SU-DHL-6 (cell line): ENCODE measurements around the gene NPB.
A peak's percentile ranks its signal among the peaks of the same experiment; 100 is the strongest.
"Not testable (repeated sequence)": the region's sequence is repeated elsewhere in the genome, so short reads cannot be mapped to it uniquely, and the experiment has no call there.

ENCODE experiments used
- H2AFZ ChIP-seq: fragments of 200-600 bp; sonication (generic); 2 replicates; pipeline ENCODE4 v1.6.1; 2014; ENCODE audit warnings: low read depth, mild to moderate bottlenecking, moderate library complexity, mixed read lengths, antibody characterized with exemption, low read length; ENCODE audit not compliant: severe bottlenecking
- H3F3A ChIP-seq: fragments of 200-600 bp; shearing (Covaris generic); 2 replicates; pipeline ENCODE4 v1.6.0; 2016; ENCODE audit warnings: antibody characterized with exemption, mild to moderate bottlenecking; ENCODE audit not compliant: insufficient read depth
- H3K27ac ChIP-seq: fragments of 200-600 bp; sonication (generic); 2 replicates; pipeline ENCODE4 v1.5.1; 2016; ENCODE audit warnings: low read depth, mild to moderate bottlenecking, low read length, moderate library complexity, mixed read lengths
- H3K27me3 ChIP-seq: fragments of 200-600 bp; sonication (generic), shearing (Covaris generic); 2 replicates; pipeline ENCODE4 v1.6.0; 2014; ENCODE audit warnings: mild to moderate bottlenecking, low read length
- H3K36me3 ChIP-seq: fragments of 200-600 bp; sonication (generic); 2 replicates; pipeline ENCODE4 v1.6.1; 2014; ENCODE audit warnings: mild to moderate bottlenecking, low read length, mixed read lengths
- H3K4me2 ChIP-seq: fragments of 300-600, 200-600 bp; shearing (Covaris generic), sonication (generic); 2 replicates; pipeline ENCODE4 v1.6.0; 2014; ENCODE audit warnings: low read length, low read depth, mild to moderate bottlenecking; ENCODE audit not compliant: poor library complexity, severe bottlenecking
- H3K4me3 ChIP-seq: fragments of 200-600 bp; sonication (generic); 2 replicates; pipeline ENCODE4 v1.5.1; 2014; ENCODE audit warnings: antibody characterized with exemption, low read length, mild to moderate bottlenecking, mixed read lengths; ENCODE audit not compliant: insufficient read depth, poor library complexity, severe bottlenecking
- H3K79me2 ChIP-seq: fragments of 200-600 bp; sonication (generic); 2 replicates; pipeline ENCODE4 v1.6.1; 2014; ENCODE audit warnings: mild to moderate bottlenecking, low read length, moderate library complexity; ENCODE audit not compliant: insufficient read depth
- H3K9ac ChIP-seq: fragments of 200-600 bp; sonication (generic); 2 replicates; pipeline ENCODE4 v1.7.0; 2014; ENCODE audit warnings: mild to moderate bottlenecking, low read length
- H3K9me2 ChIP-seq: fragments of 200-600 bp; sonication (generic); replicated peaks from 2 replicates; pipeline ENCODE4 v1.6.1; 2014; ENCODE audit warnings: low read length; ENCODE audit not compliant: insufficient read depth
- H3K9me3 ChIP-seq: fragments of 200-600 bp; sonication (generic); 2 replicates; pipeline ENCODE4 v1.6.1; 2014; ENCODE audit warnings: low read length, mixed read lengths; ENCODE audit not compliant: insufficient read depth
- H4K20me1 ChIP-seq: fragments of 200-600 bp; sonication (generic); 2 replicates; pipeline ENCODE4 v1.6.1; 2014; ENCODE audit warnings: low read depth, mild to moderate bottlenecking, antibody characterized with exemption, low read length, moderate library complexity, mixed read lengths
- EZH2phosphoT487 ChIP-seq: fragments of 200-600 bp; sonication (generic), shearing (Covaris generic); conservative IDR thresholded peaks from 2 replicates; pipeline ENCODE4 v1.6.1; 2018; ENCODE audit warnings: mild to moderate bottlenecking, antibody characterized with exemption, low read length, moderate library complexity, mixed read lengths
- TF ChIP-seq, protein P1 (sequence below): fragments of 200-600 bp; sonication (generic); IDR thresholded peaks from one replicate; pipeline ENCODE4 v1.5.1; 2017; ENCODE audit warnings: antibody characterized with exemption, mild to moderate bottlenecking, low read length, moderate library complexity; ENCODE audit not compliant: insufficient read depth, poor library complexity, severe bottlenecking

NPB gene

DNA sequence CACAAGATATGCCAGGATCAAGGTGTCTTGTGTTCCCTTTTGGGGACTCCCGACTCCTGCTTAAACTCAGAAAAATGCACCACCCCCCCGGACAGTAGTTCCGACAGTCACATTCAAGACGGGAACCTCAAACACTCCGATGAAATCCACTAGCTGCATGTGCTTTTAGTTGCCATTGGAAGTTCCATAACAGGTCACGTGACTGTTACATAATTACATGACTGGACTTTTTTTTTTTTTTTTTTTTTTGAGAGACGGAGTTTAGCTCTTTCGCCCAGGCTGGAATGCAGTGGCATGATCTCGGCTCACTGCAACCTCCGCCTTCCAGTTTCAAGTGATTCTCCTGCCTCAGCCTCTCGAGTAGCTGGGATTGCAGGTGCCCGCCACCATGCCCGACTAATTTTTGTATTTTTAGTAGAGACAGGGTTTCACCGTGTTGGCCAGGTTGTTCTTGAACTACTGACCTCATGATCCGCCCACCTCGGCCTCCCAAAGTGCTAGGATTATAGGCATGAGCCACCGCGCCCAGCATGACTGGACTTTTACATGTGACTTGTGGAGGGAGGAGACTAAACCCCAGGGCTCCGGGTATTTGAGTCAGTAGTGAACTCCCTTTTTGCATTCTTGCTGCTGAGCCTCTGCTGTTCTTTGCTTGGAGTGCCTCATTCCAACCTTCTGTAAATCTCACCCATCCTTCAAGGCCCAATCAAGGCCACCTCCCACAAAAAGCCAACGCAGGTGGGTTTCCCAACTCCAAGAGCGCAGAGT is 14.4 kb downstream of the NPB start:
- no peaks in the 10 kb centered on the region for H3K9me3 ChIP-seq
- no peaks in the 10 kb centered on the region for H3K9me2 ChIP-seq
- H3K27me3 ChIP-seq: no peaks in the 10 kb centered on the region
- H2AFZ ChIP-seq: no peak overlapping the region
- TF ChIP-seq, protein P1, sequence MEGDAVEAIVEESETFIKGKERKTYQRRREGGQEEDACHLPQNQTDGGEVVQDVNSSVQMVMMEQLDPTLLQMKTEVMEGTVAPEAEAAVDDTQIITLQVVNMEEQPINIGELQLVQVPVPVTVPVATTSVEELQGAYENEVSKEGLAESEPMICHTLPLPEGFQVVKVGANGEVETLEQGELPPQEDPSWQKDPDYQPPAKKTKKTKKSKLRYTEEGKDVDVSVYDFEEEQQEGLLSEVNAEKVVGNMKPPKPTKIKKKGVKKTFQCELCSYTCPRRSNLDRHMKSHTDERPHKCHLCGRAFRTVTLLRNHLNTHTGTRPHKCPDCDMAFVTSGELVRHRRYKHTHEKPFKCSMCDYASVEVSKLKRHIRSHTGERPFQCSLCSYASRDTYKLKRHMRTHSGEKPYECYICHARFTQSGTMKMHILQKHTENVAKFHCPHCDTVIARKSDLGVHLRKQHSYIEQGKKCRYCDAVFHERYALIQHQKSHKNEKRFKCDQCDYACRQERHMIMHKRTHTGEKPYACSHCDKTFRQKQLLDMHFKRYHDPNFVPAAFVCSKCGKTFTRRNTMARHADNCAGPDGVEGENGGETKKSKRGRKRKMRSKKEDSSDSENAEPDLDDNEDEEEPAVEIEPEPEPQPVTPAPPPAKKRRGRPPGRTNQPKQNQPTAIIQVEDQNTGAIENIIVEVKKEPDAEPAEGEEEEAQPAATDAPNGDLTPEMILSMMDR: no peak
- TF ChIP-seq EZH2phosphoT487: no peak
- H3F3A ChIP-seq: peaks cover 5% of the 10 kb centered on the region; the same call in 1 of the 2 replicates
- peak overlapping the region; percentile 92 for H3K9ac ChIP-seq
- H4K20me1 ChIP-seq: no peaks in the 10 kb centered on the region
- H3K4me2 ChIP-seq: peak overlapping the region; percentile 93
- H3K79me2 ChIP-seq: peaks cover 46% of the 10 kb centered on the region
- H3K27ac ChIP-seq: peak overlapping the region; percentile 54; the same call in 1 of the 2 replicates
- H3K4me3 ChIP-seq: peak overlapping the region; percentile 85
- H3K36me3 ChIP-seq: no peaks in the 10 kb centered on the region

- no peak within 1 kb of the TSS for H2AFZ ChIP-seq
- H3K27ac ChIP-seq: peak within 1 kb of the TSS; percentile 54
- no peaks in the 10 kb centered on the region for H3F3A ChIP-seq
- TF ChIP-seq EZH2phosphoT487: no peak
- TF ChIP-seq, protein P1: no peak
- no peaks in the 10 kb centered on the region for H3K9me2 ChIP-seq
- H3K36me3 ChIP-seq: no peaks in the 10 kb centered on the region
- H3K4me3 ChIP-seq: peak within 1 kb of the TSS; percentile 85
- no peaks in the 10 kb centered on the region for H3K9me3 ChIP-seq
- H3K27me3 ChIP-seq: no peaks in the 10 kb centered on the region
- peak within 1 kb of the TSS; percentile 92 for H3K9ac ChIP-seq
- H4K20me1 ChIP-seq: no peaks in the 10 kb centered on the region
- peak within 1 kb of the TSS; percentile 93 for H3K4me2 ChIP-seq
- H3K79me2 ChIP-seq: peaks cover 54% of the 10 kb centered on the region
These were observed 15.7 kb downstream of the NPB start, which contains the start of gene SIRT7 for GRCh38 chr17:81917565-81918332. Gene SIRT7, minus strand, starts transcription at chr17:81918176. Its CDS starts 45 bp downstream, at chr17:81918131.

DNA sequence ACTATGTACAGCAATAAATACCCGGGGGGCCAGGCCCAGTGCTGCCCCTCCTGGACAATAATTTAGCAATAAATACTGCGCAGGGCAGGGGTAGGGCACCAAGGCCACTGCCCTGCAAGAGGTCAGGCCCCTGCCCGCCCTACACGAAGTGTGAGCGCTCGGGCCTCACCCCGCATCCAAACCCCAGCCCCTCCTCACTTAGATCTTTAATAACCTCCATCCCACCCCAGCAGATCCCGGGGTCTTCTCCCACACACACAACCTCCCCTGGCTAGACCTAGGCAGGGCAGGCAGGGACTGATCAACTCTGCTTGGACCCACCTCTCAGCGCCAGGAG is 16.3 kb downstream of the NPB start:
- not testable (repeated sequence) for H3K27me3 ChIP-seq, H3F3A ChIP-seq, H3K36me3 ChIP-seq, H2AFZ ChIP-seq, H3K4me3 ChIP-seq, H4K20me1 ChIP-seq, H3K9me3 ChIP-seq, H3K27ac ChIP-seq, H3K9me2 ChIP-seq
- peak overlapping the region; percentile 54 for H3K4me2 ChIP-seq
- H3K79me2 ChIP-seq: peaks cover 56% of the 10 kb centered on the region
- peak overlapping the region; percentile 31; the same call in 1 of the 2 replicates for H3K9ac ChIP-seq
